ENCODE data around the gene MTR. TPM values are rescaled to one million over a fixed set of nuclear protein-coding genes. Genes with fewer than 3 reads are reported as not detected.

Gene MTR
- total RNA-seq, 4 donors from 2014 or later = 16.3 to 34.0 (median 24.2) TPM

- intact Hi-C loops (cut with DNase I; ENCODE audit: low total_unique reads) = no loop called here
- 70 to 73% methylated on average over 8 of the region's 8 CpGs for WGBS, 2 donors
These were observed 13.6 kb downstream of the MTR start for GRCh38 chr1:236808564-236809130.

GRCh38 chr1:236809148-236809547, 14.1 kb downstream of the MTR start:
- no peak for DNase-seq (ENCODE audit: low spot score in 2 of 2)
- WGBS, 2 donors = 65 to 68% methylated on average over 1 of the region's 1 CpG
- no peak overlapping the region for H3K4me3 ChIP-seq (ENCODE audit: low read depth, poor library complexity, severe bottlenecking)
- TF ChIP-seq CTCF (IDR thresholded peaks at IDR 0.05) (no peak), POLR2A (IDR thresholded peaks at IDR 0.05) (no peak)
- intact Hi-C loops (cut with DNase I; ENCODE audit: low total_unique reads) = no loop called here

More at GRCh38 chr1:236808564-236809130, 13.6 kb downstream of the MTR start:
- no peak for DNase-seq (ENCODE audit: low spot score in 2 of 2)
- TF ChIP-seq POLR2A (IDR thresholded peaks at IDR 0.05) (no peak), CTCF (IDR thresholded peaks at IDR 0.05) (no peak)
- no peak overlapping the region for H3K4me3 ChIP-seq (ENCODE audit: low read depth, poor library complexity, severe bottlenecking)

GRCh38 chr1:236810018-236810417, 14.9 kb downstream of the MTR start:
- TF ChIP-seq POLR2A (IDR thresholded peaks at IDR 0.05) (no peak), CTCF (IDR thresholded peaks at IDR 0.05) (no peak)
- intact Hi-C loops (cut with DNase I; ENCODE audit: low total_unique reads) = no loop called here
- DNase-seq (ENCODE audit: low spot score in 2 of 2) = no peak
- no peak overlapping the region for H3K4me3 ChIP-seq (ENCODE audit: low read depth, poor library complexity, severe bottlenecking)
- WGBS, 2 donors = 91 to 93% methylated on average over 3 of the region's 3 CpGs

GRCh38 chr1:236812334-236813030, 17.4 kb downstream of the MTR start:
- TF ChIP-seq CTCF (IDR thresholded peaks at IDR 0.05) (no peak), POLR2A (IDR thresholded peaks at IDR 0.05) (no peak)
- WGBS, 2 donors = 83 to 87% methylated on average over 5 of the region's 5 CpGs
- intact Hi-C loops (cut with DNase I; ENCODE audit: low total_unique reads) = no loop called here

GRCh38 chr1:236815941-236816340, 20.8 kb downstream of the MTR start:
- intact Hi-C loops (cut with DNase I; ENCODE audit: low total_unique reads) = no loop called here
- WGBS, 2 donors = 92 to 94% methylated on average over 2 of the region's 2 CpGs
- no peak overlapping the region for H3K4me3 ChIP-seq (ENCODE audit: low read depth, poor library complexity, severe bottlenecking)
- DNase-seq (ENCODE audit: low spot score in 2 of 2) = no peak
- TF ChIP-seq CTCF (IDR thresholded peaks at IDR 0.05) = no peak
- no peak for TF ChIP-seq POLR2A (IDR thresholded peaks at IDR 0.05)

More at GRCh38 chr1:236812334-236813030, 17.4 kb downstream of the MTR start:
- no peak for DNase-seq (ENCODE audit: low spot score in 2 of 2)
- no peak overlapping the region for H3K4me3 ChIP-seq (ENCODE audit: low read depth, poor library complexity, severe bottlenecking)

Measured in lower leg skin (tissue), 4 donors.